ENCODE data around the gene TCF15.

The TCF15 gene

GRCh38 chr20:572727-573126 lies 37.4 kb downstream of the TCF15 start:
- TF ChIP-seq, protein P1, sequence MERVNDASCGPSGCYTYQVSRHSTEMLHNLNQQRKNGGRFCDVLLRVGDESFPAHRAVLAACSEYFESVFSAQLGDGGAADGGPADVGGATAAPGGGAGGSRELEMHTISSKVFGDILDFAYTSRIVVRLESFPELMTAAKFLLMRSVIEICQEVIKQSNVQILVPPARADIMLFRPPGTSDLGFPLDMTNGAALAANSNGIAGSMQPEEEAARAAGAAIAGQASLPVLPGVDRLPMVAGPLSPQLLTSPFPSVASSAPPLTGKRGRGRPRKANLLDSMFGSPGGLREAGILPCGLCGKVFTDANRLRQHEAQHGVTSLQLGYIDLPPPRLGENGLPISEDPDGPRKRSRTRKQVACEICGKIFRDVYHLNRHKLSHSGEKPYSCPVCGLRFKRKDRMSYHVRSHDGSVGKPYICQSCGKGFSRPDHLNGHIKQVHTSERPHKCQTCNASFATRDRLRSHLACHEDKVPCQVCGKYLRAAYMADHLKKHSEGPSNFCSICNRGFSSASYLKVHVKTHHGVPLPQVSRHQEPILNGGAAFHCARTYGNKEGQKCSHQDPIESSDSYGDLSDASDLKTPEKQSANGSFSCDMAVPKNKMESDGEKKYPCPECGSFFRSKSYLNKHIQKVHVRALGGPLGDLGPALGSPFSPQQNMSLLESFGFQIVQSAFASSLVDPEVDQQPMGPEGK (CRISPR knock-in tag; IDR thresholded peaks at IDR 0.05; ENCODE audit: borderline replicate concordance), result no peak
- TF ChIP-seq ZC3H10 (CRISPR knock-in tag; IDR thresholded peaks at IDR 0.05), result no peak
- no peak for ATAC-seq

GRCh38 chr20:571754-572441 lies 38.2 kb downstream of the TCF15 start:
- ATAC-seq, result peak; percentile 34
- no peak for TF ChIP-seq PPARA (CRISPR knock-in tag; IDR thresholded peaks at IDR 0.05; ENCODE audit: borderline replicate concordance)
- TF ChIP-seq ISL1 (CRISPR knock-in tag; IDR thresholded peaks at IDR 0.05), result no peak
- no peak for TF ChIP-seq OSR1 (CRISPR knock-in tag; IDR thresholded peaks at IDR 0.05)
- no peak for TF ChIP-seq CSDC2 (CRISPR knock-in tag; IDR thresholded peaks at IDR 0.05)
- TF ChIP-seq ESRRG (CRISPR knock-in tag; IDR thresholded peaks at IDR 0.05), result no peak
- TF ChIP-seq ZFP30 (CRISPR knock-in tag; IDR thresholded peaks at IDR 0.05), result no peak
- no peak for TF ChIP-seq TOX (CRISPR knock-in tag; IDR thresholded peaks at IDR 0.05; ENCODE audit: borderline replicate concordance)
- TF ChIP-seq, protein P1 (CRISPR knock-in tag; IDR thresholded peaks at IDR 0.05; ENCODE audit: borderline replicate concordance), result no peak
- no peak for TF ChIP-seq ZFP3 (CRISPR knock-in tag; IDR thresholded peaks at IDR 0.05)
- no peak for TF ChIP-seq SNAI2 (CRISPR knock-in tag; IDR thresholded peaks at IDR 0.05)
- no peak for TF ChIP-seq ZNF70 (CRISPR knock-in tag; IDR thresholded peaks at IDR 0.05)
- TF ChIP-seq, protein P2, sequence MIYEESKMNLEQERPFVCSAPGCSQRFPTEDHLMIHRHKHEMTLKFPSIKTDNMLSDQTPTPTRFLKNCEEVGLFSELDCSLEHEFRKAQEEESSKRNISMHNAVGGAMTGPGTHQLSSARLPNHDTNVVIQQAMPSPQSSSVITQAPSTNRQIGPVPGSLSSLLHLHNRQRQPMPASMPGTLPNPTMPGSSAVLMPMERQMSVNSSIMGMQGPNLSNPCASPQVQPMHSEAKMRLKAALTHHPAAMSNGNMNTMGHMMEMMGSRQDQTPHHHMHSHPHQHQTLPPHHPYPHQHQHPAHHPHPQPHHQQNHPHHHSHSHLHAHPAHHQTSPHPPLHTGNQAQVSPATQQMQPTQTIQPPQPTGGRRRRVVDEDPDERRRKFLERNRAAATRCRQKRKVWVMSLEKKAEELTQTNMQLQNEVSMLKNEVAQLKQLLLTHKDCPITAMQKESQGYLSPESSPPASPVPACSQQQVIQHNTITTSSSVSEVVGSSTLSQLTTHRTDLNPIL (CRISPR knock-in tag; IDR thresholded peaks at IDR 0.05; ENCODE audit: low read depth), result no peak
- TF ChIP-seq ARNTL (CRISPR knock-in tag; IDR thresholded peaks at IDR 0.05; ENCODE audit: borderline replicate concordance, low read depth), result no peak
- TF ChIP-seq BACH2 (CRISPR knock-in tag; IDR thresholded peaks at IDR 0.05; ENCODE audit: borderline replicate concordance), result no peak
- TF ChIP-seq ZNF565 (CRISPR knock-in tag; conservative IDR thresholded peaks at IDR 0.05; ENCODE audit: low read depth), result no peak
- TF ChIP-seq, protein P3, sequence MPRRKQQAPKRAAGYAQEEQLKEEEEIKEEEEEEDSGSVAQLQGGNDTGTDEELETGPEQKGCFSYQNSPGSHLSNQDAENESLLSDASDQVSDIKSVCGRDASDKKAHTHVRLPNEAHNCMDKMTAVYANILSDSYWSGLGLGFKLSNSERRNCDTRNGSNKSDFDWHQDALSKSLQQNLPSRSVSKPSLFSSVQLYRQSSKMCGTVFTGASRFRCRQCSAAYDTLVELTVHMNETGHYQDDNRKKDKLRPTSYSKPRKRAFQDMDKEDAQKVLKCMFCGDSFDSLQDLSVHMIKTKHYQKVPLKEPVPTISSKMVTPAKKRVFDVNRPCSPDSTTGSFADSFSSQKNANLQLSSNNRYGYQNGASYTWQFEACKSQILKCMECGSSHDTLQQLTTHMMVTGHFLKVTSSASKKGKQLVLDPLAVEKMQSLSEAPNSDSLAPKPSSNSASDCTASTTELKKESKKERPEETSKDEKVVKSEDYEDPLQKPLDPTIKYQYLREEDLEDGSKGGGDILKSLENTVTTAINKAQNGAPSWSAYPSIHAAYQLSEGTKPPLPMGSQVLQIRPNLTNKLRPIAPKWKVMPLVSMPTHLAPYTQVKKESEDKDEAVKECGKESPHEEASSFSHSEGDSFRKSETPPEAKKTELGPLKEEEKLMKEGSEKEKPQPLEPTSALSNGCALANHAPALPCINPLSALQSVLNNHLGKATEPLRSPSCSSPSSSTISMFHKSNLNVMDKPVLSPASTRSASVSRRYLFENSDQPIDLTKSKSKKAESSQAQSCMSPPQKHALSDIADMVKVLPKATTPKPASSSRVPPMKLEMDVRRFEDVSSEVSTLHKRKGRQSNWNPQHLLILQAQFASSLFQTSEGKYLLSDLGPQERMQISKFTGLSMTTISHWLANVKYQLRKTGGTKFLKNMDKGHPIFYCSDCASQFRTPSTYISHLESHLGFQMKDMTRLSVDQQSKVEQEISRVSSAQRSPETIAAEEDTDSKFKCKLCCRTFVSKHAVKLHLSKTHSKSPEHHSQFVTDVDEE (CRISPR knock-in tag; IDR thresholded peaks at IDR 0.05), result no peak
- TF ChIP-seq ZC3H10 (CRISPR knock-in tag; IDR thresholded peaks at IDR 0.05), result no peak

DNA sequence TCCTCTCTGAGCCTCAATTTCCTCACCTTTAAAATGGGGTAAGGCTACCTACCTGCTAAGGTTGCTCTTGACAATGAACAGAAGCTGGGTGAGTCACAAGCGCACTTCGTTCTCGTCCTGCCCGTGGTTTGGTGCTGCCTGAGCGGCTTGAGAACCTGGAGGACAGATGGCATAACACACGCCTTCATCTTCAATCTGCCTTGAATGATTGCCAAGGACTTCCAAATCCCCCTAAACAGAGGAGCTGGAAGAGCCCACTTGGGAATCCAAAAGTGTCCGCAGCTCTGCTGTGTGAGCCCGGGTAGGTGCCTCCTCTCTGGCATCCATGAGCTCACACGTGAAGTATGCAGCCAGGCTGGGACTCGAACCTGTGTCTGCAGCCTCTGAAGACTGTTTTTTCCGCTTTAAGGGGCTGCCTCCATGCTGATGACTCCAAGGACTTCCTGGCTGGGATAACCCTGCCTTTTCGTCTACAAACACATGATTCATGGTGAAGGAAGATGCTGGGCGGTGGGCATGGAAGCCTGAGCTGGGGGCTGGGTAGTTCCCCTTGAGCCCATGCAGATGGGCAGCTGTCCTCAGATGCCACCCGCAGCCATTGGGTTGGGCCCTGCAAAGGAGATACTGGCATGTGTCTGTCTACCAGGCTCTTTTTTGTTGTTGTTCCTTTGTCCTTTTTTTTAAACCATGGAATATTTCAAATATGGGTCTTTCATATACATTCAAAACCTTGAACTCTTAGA lies 41.3 kb downstream of the TCF15 start:
- ATAC-seq, result no peak

More for the DNA sequence above, 41.3 kb downstream of the TCF15 start:
- TF ChIP-seq, protein P1 (CRISPR knock-in tag; IDR thresholded peaks at IDR 0.05; ENCODE audit: borderline replicate concordance), result no peak
- TF ChIP-seq ZC3H10 (CRISPR knock-in tag; IDR thresholded peaks at IDR 0.05) (no peak), ZNF8 (CRISPR knock-in tag; IDR thresholded peaks at IDR 0.05) (no peak), ARNTL (CRISPR knock-in tag; IDR thresholded peaks at IDR 0.05; ENCODE audit: borderline replicate concordance, low read depth) (no peak), ISL1 (CRISPR knock-in tag; IDR thresholded peaks at IDR 0.05) (no peak), ZNF70 (CRISPR knock-in tag; IDR thresholded peaks at IDR 0.05) (no peak), ESRRG (CRISPR knock-in tag; IDR thresholded peaks at IDR 0.05) (no peak)
- TF ChIP-seq, protein P2 (CRISPR knock-in tag; IDR thresholded peaks at IDR 0.05; ENCODE audit: low read depth), result no peak
- TF ChIP-seq, protein P3 (CRISPR knock-in tag; IDR thresholded peaks at IDR 0.05), result no peak

Measured in SK-N-SH treated with all-trans-retinoic acid at 6 μM for 48 hours (cell line).